Measurements from ENCODE around the gene TRHDE. TPM values are rescaled to one million over a fixed set of nuclear protein-coding genes. Genes with fewer than 3 reads are reported as not detected.

TRHDE gene
- total RNA-seq, 1 donor, result 33.7 TPM

GRCh38 chr12:72346363-72346944 lies 74.3 kb downstream of the TRHDE start:
- H3K4me3 ChIP-seq (ENCODE audit: low read depth, low read length), result no peak overlapping the region
- peak; percentile 50 for TF ChIP-seq CTCF (IDR thresholded peaks at IDR 0.05; ENCODE audit: insufficient read depth, low read depth, low read length)
- DNase-seq (ENCODE audit: low read depth), result peak; percentile 61

DNA sequence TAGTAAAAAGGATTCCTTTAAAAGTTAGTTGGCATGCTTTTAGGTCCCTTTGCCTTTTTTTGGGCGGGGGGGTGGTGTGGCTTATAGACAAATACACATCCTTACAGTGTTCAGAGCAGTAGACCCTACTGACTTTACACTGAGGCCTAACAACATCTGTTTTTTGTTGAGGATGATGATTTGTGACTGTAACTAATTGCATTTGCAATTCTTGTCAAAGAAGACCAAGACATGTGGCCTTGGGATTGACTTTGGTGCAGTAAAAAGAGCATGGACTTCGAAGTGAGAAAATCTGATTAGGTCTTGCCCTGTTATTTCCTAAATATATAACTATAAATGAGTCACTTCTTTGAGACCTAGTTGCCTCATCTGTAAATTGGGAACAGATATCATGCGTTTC lies 77.3 kb downstream of the TRHDE start:
- no peak for DNase-seq (ENCODE audit: low read depth)
- no peak for TF ChIP-seq CTCF (IDR thresholded peaks at IDR 0.05; ENCODE audit: insufficient read depth, low read depth, low read length)
- H3K4me3 ChIP-seq (ENCODE audit: low read depth, low read length), result no peak overlapping the region

GRCh38 chr12:72359416-72359815 lies 87.2 kb downstream of the TRHDE start:
- H3K4me3 ChIP-seq (ENCODE audit: low read depth, low read length), result no peak overlapping the region
- no peak for TF ChIP-seq CTCF (IDR thresholded peaks at IDR 0.05; ENCODE audit: insufficient read depth, low read depth, low read length)
- DNase-seq (ENCODE audit: low read depth), result no peak

DNA sequence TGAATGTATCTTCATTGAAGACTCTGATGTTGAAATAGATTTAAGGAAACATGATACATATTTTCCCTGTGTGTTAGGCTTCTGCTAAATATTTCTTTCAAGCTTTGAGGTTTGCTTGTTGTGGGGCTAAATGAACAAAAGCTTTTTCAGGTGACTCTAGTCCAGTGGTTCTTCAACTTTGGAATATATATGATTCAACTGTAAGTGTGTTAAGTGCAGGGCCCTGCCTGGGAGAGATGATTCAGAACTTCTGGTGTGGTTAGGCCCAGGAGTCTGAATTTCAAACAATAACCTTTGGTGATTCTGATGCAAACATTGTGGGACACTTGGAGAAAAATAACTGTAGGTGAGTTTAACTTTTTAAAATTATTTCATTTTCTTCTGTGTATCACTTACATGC lies 93.0 kb downstream of the TRHDE start:
- no peak overlapping the region for H3K4me3 ChIP-seq (ENCODE audit: low read depth, low read length)
- no peak for DNase-seq (ENCODE audit: low read depth)
- TF ChIP-seq CTCF (IDR thresholded peaks at IDR 0.05; ENCODE audit: insufficient read depth, low read depth, low read length), result no peak

GRCh38 chr12:72366255-72366654 lies 94.1 kb downstream of the TRHDE start:
- TF ChIP-seq CTCF (IDR thresholded peaks at IDR 0.05; ENCODE audit: insufficient read depth, low read depth, low read length), result no peak
- no peak for DNase-seq (ENCODE audit: low read depth)
- H3K4me3 ChIP-seq (ENCODE audit: low read depth, low read length), result no peak overlapping the region

- TF ChIP-seq CTCF (IDR thresholded peaks at IDR 0.05; ENCODE audit: insufficient read depth, low read depth, low read length), result no peak
- DNase-seq (ENCODE audit: low read depth), result no peak
- H3K4me3 ChIP-seq (ENCODE audit: low read depth, low read length), result no peak overlapping the region
Observed at GRCh38 chr12:72368298-72368697, 96.1 kb downstream of the TRHDE start.

Measured in fibroblast of villous mesenchyme (primary cell).